RKO (cell line): ENCODE data around the gene KMT2E.

ENCODE experiments used
- DNase-seq: peaks from one replicate; pipeline ENCODE4 v3.0.0-alpha.2; 2016; ENCODE audit warnings: low spot score

The KMT2E gene

DNA sequence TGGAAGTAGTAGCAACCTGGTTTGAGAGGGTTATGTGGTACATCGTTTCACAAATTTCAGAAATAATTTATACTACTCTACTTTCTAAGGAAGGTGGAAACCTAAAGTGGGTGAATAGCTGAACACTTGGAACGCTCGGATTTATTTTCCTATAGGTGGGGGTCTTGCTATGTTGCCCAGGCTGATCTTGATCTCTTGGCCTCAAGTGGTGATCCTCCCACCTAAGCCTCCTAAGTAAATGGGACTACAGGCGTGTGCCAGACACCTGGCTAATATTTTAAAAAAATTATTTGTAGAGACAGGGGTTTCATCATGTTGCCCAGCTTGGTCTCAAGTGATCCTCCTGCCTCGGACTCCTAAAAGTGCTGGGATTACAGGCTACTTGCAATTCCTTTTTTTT, 6.7 kb upstream of the KMT2E start:
- no peak for DNase-seq

DNA sequence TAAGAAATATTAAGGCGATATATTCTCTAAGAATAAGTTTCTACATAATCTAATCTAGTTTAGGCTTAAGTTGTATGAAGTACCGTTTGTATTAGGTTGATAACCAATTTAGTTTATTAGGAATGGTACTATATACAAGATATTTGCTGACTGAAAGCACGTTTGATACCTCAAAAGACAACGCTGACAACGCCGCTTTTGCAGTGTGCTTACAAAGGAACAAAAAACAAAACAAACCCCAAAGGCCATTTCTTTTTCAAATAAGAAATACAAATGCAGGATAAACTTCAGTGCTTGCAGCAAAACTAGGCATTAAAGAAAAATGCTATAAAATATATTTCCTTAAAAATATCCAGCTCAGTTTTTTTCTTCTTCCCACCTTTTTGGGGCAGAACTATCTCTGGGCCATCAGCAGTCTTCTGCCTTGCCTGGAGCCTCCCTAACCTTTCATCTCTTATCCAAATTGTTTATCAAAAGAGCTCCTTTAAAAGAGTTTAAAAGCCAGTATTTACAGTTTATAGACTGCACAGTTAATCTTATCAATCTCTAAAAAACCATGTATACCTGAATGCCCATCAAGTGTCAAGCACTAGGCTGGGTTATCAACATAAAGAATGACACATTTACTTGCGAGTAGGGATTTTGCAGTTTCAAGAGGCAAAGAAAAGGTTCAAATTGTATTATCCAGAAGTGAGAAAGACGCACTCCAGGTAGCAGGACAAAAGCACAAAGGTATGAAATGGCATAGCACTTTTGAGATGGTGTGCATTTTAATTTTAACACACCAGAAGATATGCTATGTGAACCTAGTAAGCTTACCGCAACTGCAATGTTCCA, 4.1 kb upstream of the KMT2E start:
- no peak for DNase-seq

GRCh38 chr7:105010504-105011130, 3.4 kb upstream of the KMT2E start:
- DNase-seq: peak; percentile 37

DNA sequence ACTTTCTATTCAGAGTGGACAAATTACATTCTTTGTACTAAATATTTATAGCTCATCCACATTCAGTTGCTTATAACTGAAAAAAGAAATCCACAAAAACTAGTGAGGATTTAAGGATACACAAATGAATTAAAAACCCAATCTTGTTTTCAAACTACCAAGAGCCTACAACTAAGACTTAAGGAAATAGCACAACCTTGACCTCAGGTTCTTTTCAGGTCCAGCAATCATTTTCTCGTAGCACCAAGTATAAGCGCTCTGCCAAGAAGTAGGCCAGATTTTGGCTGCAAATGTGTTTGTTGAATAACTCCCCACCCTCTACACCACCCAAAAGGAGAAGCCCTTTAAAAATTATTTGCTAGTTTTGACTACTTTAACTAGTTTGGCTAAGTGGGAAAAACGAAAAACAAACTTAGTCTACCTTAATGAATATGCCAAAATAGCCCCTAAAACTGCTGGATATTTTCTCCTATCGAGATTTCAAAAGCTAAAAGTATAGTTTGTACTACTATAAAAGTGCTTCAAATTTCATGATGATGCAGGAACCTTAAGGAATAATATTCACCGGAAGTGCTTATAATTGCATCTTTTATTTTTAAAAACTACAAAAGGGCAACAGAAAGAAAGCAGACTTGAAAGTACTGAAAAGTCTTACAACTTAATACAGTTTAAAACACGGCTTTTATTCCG, 2.7 kb upstream of the KMT2E start:
- DNase-seq: peak; percentile 71

GRCh38 chr7:105011831-105012502, 2.0 kb upstream of the KMT2E start:
- DNase-seq: peak; percentile 54

DNA sequence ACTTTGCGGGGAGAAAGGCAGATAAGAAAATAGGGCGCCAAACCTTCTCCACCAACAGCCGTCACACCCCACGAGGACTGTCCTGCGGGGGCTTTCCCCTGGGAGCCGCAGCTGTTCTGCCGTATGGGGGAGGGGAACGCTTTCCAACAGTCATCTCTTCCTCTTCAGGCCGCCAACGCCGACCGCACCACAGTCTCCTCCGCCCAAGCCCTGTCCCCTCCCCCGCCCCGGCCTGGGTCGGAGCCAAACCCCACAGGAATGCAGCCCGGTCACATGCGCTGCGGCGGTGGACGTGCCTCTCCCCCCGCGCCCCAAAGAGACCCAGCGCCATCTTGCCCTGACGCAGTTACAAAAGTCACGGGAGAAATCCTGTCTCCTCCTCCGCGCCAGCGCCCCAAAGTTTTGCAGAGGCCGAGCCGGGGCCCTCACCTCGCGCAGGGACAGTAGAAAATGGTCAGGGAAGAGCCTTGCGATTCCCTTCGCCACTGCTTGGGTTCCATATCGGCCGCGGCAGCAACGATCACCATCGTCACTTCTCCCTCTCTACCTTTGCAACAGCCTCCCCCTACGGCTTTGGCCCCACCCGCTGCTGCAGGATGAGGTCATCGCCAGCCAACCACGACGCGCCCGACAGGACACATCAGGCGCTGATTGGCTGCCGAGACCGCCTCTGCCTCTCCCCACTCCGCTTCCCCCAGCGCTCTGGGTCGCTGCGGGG, 1.3 kb upstream of the KMT2E start:
- DNase-seq: peak; percentile 99

GRCh38 chr7:105013221-105013815, 687 bp upstream of the KMT2E start:
- DNase-seq: peak; percentile 97

- DNase-seq: peak; percentile 83
These were observed 836 bp downstream of the KMT2E start for GRCh38 chr7:105014693-105015389.

DNA sequence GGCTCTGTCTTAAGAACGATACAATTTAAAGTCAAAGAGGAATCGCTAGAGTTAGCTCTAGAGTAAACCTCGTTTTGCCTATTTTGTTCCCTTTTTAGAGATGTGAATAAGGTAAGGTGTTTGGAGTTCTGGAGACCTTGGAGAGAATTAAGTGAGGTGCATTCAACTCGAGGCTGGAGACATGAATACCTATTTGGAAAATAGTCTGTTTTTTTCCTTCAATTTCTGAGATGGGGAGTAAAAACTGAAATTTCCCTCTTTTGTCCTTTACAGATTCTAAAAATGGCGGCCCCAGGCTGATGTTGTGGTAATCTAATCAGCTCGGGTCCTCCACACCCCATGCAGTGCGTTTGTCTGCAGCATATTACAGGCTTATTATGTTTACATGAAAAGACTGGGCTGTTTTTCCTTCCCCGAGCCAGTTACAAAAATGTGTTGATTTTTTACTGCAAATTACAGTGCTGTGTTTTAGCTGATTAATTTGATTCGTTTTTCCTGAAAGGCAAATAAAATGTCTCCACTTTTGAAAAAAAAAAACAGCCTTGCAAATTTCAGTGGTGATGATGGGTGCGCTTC, 1.5 kb downstream of the KMT2E start:
- peak; percentile 67 for DNase-seq

GRCh38 chr7:105016068-105016708, 2.2 kb downstream of the KMT2E start:
- DNase-seq: peak; percentile 55

DNA sequence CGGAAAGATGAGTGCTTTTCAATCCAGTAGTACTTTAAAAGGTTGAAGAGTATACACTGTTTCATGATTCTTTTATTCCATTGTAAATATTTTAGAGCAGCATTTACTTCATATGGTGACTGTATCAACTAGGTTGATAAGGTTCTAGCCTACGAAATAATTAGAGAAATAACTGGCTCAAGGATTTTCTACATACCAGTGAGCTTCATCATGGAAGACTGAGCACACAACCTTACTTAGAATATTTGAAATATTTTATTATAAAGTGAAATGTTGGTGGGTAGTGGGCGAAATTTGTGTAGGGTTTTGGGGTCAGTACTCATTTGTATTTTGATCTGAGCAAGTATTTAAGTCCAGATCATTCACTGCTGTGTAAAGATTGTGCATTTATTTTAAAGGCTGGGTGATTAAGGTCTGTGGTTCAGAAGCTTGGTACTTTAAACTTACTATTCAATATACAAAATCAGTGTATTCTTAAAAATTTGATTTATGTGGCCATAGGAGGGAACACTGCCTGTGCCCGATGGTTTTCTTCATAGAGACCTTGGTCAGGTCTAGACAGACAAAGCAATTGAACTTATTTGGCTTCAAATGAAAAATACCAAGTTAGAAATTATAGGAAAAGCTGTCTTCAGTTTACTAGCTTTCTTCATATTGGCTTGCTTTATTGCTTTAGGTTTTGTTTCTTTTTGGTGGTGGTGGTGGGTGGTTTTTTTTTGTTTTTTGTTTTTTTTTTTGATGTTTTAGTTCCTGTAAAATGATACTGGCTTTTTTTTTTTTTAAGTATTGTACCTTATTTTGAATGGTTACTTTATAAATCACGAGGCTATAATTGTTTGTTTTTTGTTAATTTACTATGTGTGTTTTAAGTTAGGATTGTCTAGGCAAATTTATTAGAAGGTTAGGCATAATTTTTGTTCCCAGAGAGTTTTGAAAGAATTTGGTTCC, 3.0 kb downstream of the KMT2E start:
- DNase-seq: peak; percentile 69

GRCh38 chr7:105017657-105018365, 3.8 kb downstream of the KMT2E start:
- DNase-seq: peak; percentile 59

DNA sequence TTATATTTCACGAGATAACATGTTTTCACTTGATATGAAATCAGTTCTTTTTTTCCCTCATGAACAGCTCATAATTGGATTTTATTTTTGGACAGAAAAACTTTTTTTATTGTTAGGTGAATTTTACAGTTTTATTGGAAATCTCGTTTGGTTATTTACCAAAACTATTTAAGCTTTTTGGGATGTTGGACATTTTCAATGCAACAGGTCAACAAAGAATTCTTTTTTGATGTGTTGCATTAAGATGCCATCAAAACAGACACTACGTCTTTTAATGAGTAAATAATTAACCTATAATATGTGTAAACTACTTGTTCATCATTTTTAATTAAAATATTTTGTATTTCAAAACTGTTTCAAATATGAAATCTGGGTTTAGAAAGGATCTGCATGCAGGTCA, 5.3 kb downstream of the KMT2E start:
- no peak for DNase-seq

GRCh38 chr7:105020926-105021325, 6.9 kb downstream of the KMT2E start:
- no peak for DNase-seq

- DNase-seq: no peak
These were observed 7.3 kb downstream of the KMT2E start for GRCh38 chr7:105021352-105021751.

DNA sequence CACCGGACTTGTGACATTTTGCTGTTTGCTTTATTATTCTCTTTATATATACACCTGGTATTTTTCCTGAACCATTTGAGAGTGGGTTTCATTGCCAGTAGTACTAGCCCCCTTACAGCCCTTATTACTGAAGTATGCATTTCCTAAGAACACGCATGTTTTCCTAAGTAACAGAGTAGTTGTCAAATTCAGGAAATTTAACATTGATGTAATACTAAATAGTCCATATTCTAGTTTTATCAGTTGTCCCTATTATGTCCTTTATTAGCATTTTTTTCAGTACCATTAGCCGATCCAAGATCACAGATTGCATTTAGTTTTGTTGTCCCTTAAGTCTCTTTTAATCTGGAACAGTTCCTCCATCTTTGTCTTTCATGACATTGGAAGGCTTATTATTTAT, 8.0 kb downstream of the KMT2E start:
- DNase-seq: no peak

DNA sequence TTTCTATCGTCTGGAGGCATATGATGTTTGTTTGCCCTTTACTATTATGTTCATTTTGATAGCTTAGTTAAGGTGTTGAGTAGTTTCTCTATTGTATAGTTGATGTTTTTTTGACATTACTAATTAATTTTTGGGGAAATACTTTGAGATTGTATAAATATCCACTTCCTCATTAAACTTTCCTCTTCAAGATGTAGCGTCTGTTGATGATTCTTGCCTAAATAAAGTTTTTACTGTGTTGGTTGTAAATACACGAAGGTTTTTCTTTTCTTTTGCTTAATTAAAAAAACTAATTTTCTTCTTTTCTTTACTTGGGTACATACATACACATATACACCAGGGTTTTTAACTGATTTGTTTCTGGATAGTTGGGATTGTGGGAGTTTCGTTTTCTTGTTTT, 8.5 kb downstream of the KMT2E start:
- DNase-seq: no peak

DNA sequence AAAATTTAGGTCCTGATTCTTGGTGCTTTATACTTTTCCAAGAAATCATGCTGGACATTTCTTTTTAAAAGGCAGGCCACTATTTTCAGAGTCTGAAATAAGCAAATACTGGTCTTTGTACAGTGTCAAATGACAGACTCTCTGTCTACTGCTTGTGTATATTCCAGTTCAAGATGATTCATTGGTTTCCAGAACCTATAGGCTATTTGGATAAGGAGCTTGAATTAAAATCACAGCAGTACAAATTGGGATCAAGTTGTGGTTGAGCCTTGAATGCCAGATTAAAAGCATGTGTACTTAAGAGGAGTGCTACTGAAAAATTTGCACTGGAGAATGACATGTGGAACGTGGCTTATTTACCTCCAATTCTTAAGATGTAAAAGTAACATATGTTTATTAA, 10.7 kb downstream of the KMT2E start:
- DNase-seq: peak; percentile 42
